Endothelial cell of umbilical vein (primary cell): ENCODE data around the gene MAGI1. TPM values are rescaled to one million over a fixed set of nuclear protein-coding genes. Genes with fewer than 3 reads are reported as not detected.

Experiments used
- BruUV-seq: library from RNA; stranded (reverse); fragments of 400-500 nt; replicated peaks from 2 replicates; lab custom pipeline; 2021; lab: Mats Ljungman, UMichigan
- CTCF ChIA-PET: fragments of 300-600, 350-600 bp; sonication (Branson Sonifier 250); formaldehyde crosslinking; loops from one replicate; lab custom pipeline; 2021; ENCODE audit warnings: antibody characterized with exemption, inconsistent platforms; lab: Charles Lee
- POLR2A ChIA-PET: fragments of 300-600, 350-600 bp; sonication (Branson Sonifier 250); formaldehyde crosslinking; loops from one replicate; lab custom pipeline; 2021; ENCODE audit warnings: antibody characterized with exemption, inconsistent platforms; lab: Charles Lee
- DNase-seq: peaks from one replicate; pipeline ENCODE4 v3.0.0-alpha.2; 2011; ENCODE audit warnings: low read depth, low spot score
- FAIRE-seq: peaks from 2 replicates; lab custom pipeline; 2011; peaks lifted over from hg19 to GRCh38; lab: Jason Lieb, UNC
- H2AFZ ChIP-seq: 2 replicates; pipeline ENCODE4 v1.6.0; 2012; ENCODE audit warnings: low read depth, low read length, control low read depth, inconsistent platforms
- H3K27ac ChIP-seq: 2 replicates; pipeline ENCODE4 v1.5.1; 2011; ENCODE audit warnings: low read depth, mild to moderate bottlenecking, control low read depth, low read length, moderate library complexity; ENCODE audit not compliant: insufficient read depth
- H3K27me3 ChIP-seq, 2 experiments: 2 replicates each; pipeline versions ENCODE4 v1.6.0 to v1.6.1; 2011; ENCODE audit warnings: low read length in 2 of 2, mixed read lengths in 1 of 2; ENCODE audit not compliant: control insufficient read depth in 2 of 2, insufficient read depth in 2 of 2
- H3K36me3 ChIP-seq, 2 experiments: 2 replicates in 1 of 2; 3 replicates in 1 of 2; pipeline ENCODE4 v1.5.1; 2011; ENCODE audit warnings: low read length in 2 of 2, mild to moderate bottlenecking in 1 of 2, moderate library complexity in 1 of 2; ENCODE audit not compliant: control insufficient read depth in 2 of 2, insufficient read depth in 2 of 2; ENCODE audit errors: extremely low read depth in 1 of 2
- H3K4me1 ChIP-seq: 3 replicates; pipeline ENCODE4 v1.5.1; 2011; ENCODE audit warnings: mild to moderate bottlenecking, low read length; ENCODE audit not compliant: control insufficient read depth, insufficient read depth; ENCODE audit errors: extremely low read depth
- H3K4me2 ChIP-seq: 2 replicates; pipeline ENCODE4 v1.6.1; 2011; ENCODE audit warnings: low read length, control low read depth, mixed read lengths; ENCODE audit not compliant: insufficient read depth
- H3K4me3 ChIP-seq, 3 experiments: fragments of 200-600 bp in 1 of 3; sonication (generic), shearing (Covaris generic) in 1 of 3; replicated peaks in 1 of 3; 2 replicates each; pipeline ENCODE4 v1.5.1; 2011 to 2016; ENCODE audit warnings: control low read depth in 3 of 3, low read length in 3 of 3, mild to moderate bottlenecking in 2 of 3, inconsistent platforms in 1 of 3, low read depth in 1 of 3, moderate library complexity in 1 of 3; ENCODE audit not compliant: insufficient read depth in 1 of 3
- H3K79me2 ChIP-seq: 2 replicates; pipeline ENCODE4 v1.6.0; 2012; ENCODE audit warnings: low read length, inconsistent platforms; ENCODE audit not compliant: control insufficient read depth, insufficient read depth
- H3K9ac ChIP-seq: replicated peaks from 2 replicates; pipeline ENCODE3; 2011; ENCODE audit warnings: low read length, control low read depth; ENCODE audit not compliant: insufficient read depth; ENCODE audit errors: extremely low read depth
- H3K9me1 ChIP-seq: replicated peaks from 3 replicates; pipeline ENCODE4 v1.6.0; 2011; ENCODE audit warnings: mild to moderate bottlenecking, low read length; ENCODE audit not compliant: control insufficient read depth, insufficient read depth; ENCODE audit errors: extremely low read depth
- H3K9me3 ChIP-seq: replicated peaks from 2 replicates; pipeline ENCODE4 v1.5.1; 2012; ENCODE audit warnings: low read length, inconsistent platforms; ENCODE audit not compliant: control insufficient read depth, insufficient read depth
- H4K20me1 ChIP-seq: replicated peaks from 2 replicates; pipeline ENCODE3; 2011; ENCODE audit warnings: mild to moderate bottlenecking, low read length; ENCODE audit not compliant: control insufficient read depth, insufficient read depth; ENCODE audit errors: extremely low read depth
- CTCF ChIP-seq, 2 donors: IDR thresholded peaks; 1 replicate in 1 of 2; 2 replicates in 1 of 2; pipeline ENCODE4 v1.5.1; 2011; ENCODE audit warnings: low read length in 2 of 2, mild to moderate bottlenecking in 2 of 2, moderate library complexity in 2 of 2, control low read depth in 1 of 2, inconsistent platforms in 1 of 2, low read depth in 1 of 2; ENCODE audit not compliant: insufficient read depth in 1 of 2; ENCODE audit errors: extremely low read depth in 1 of 2
- FOS ChIP-seq: IDR thresholded peaks from 2 replicates; pipeline ENCODE4 v1.6.1; 2011; ENCODE audit warnings: mild to moderate bottlenecking, low read length, moderate library complexity, borderline replicate concordance; ENCODE audit not compliant: insufficient read depth
- JUN ChIP-seq: IDR thresholded peaks from 2 replicates; pipeline ENCODE4 v1.6.1; 2011; ENCODE audit warnings: borderline replicate concordance, low read depth; ENCODE audit not compliant: insufficient read length, insufficient read depth
- MYC ChIP-seq: IDR thresholded peaks from one replicate; pipeline ENCODE4 v1.6.1; 2011; ENCODE audit warnings: mild to moderate bottlenecking, low read depth, low read length
- POLR2A ChIP-seq: IDR thresholded peaks from 2 replicates; pipeline ENCODE4 v1.6.1; 2012; ENCODE audit warnings: low read depth, mild to moderate bottlenecking, control low read depth, low read length
- dilution Hi-C: fragments of 300-500 bp; cut with MboI; formaldehyde crosslinking; loops from one replicate; pipeline ENCODE4 v1.15.0; 2019; ENCODE audit warnings: low sequenced_read_pairs; ENCODE audit not compliant: extremely low pct_ligation_motif_present
- intact Hi-C: fragments of 100-400 bp; cut with micrococcal nuclease; formaldehyde crosslinking; loops from one replicate; pipeline ENCODE4 v1.10.0; 2022
- polyA plus RNA-seq, 4 experiments: library from polyadenylated mRNA; depleted of rRNA in 3 of 4; stranded (reverse) in 3 of 4; unstranded in 1 of 4; fragments of >200 nt; gene quantifications; 2 replicates each; pipeline versions ENCODE4 v1.2.1 to v1.2.3, GENCODE V29; 2011 to 2012; ENCODE audit warnings: missing spikeins in 1 of 4
- total RNA-seq: library from RNA; stranded (reverse); gene quantifications from 2 replicates; pipeline ENCODE4 v1.2.3, GENCODE V29; 2021

MAGI1 gene
- total and polyA plus RNA-seq, 2 donors (not counting 3 experiments of a cell fraction or from before 2014, with no cell fraction given): 10.1 to 47.9 TPM

GRCh38 chr3:65785065-65785645 is 253.6 kb downstream of the MAGI1 start:
- no peak overlapping the region for H3K4me3 ChIP-seq
- ChIA-PET CTCF (interaction anchor here (0.7 to 3.0 kb wide), 13 partner anchors 11 to 411 kb away, joined by 3 to 10 read pairs (median 4); no protein-coding TSS in a partner anchor), POLR2A (no interaction called here)
- no peak overlapping the region for H2AFZ ChIP-seq
- no peaks in the 10 kb centered on the region for H4K20me1 ChIP-seq
- no peak overlapping the region for H3K9ac ChIP-seq
- FAIRE-seq (peak; percentile 67), DNase-seq (peak; percentile 73)
- no peak overlapping the region for H3K27ac ChIP-seq
- no TSS peak for BruUV-seq
- H3K79me2 ChIP-seq: no peaks in the 10 kb centered on the region
- no peaks in the 10 kb centered on the region for H3K9me1 ChIP-seq
- dilution Hi-C loops (no loop called here), intact Hi-C loops (loop anchor here (1.0 to 2.0 kb wide), 5 partner anchors 129 to 411 kb away; partner anchors contain the start of gene MAGI1)
- H3K4me2 ChIP-seq: no peak overlapping the region
- TF ChIP-seq CTCF (IDR thresholded peaks at IDR 0.05; ENCODE audit: extremely low read depth in 1 of 2, insufficient read depth in 1 of 2, low read depth in 1 of 2, low read length in 2 of 2) (peak; percentile 25 to 41), FOS (no peak)
- no peaks in the 10 kb centered on the region for H3K27me3 ChIP-seq
- H3K4me1 ChIP-seq: no peaks in the 10 kb centered on the region
- H3K9me3 ChIP-seq: no peaks in the 10 kb centered on the region
- no peaks in the 10 kb centered on the region for H3K36me3 ChIP-seq

GRCh38 chr3:65783117-65783516 is 255.6 kb downstream of the MAGI1 start:
- no TSS peak for BruUV-seq
- Histone ChIP-seq H3K4me3 (no peak overlapping the region), H3K27me3 (no peaks in the 10 kb centered on the region), H2AFZ (no peak overlapping the region), H3K79me2 (no peaks in the 10 kb centered on the region), H4K20me1 (no peaks in the 10 kb centered on the region), H3K9me3 (no peaks in the 10 kb centered on the region), H3K4me2 (no peak overlapping the region), H3K27ac (no peak overlapping the region), H3K9me1 (no peaks in the 10 kb centered on the region), H3K9ac (no peak overlapping the region), H3K4me1 (no peaks in the 10 kb centered on the region), H3K36me3 (no peaks in the 10 kb centered on the region)
- dilution Hi-C loops: no loop called here
- FAIRE-seq (no peak), DNase-seq (no peak)
- intact Hi-C loops: no loop called here
- TF ChIP-seq MYC (no peak), POLR2A (no peak), JUN (no peak)
- POLR2A ChIA-PET: interaction anchor here (0.7 kb wide), 1 partner anchor 197 kb away, joined by 4 read pairs; no protein-coding TSS in a partner anchor
- CTCF ChIA-PET: interaction anchor here (0.6 to 3.0 kb wide), 6 partner anchors 13 to 412 kb away, joined by 3 to 10 read pairs (median 4); no protein-coding TSS in a partner anchor
